HG03469 (cell line): ENCODE measurements around the gene SDSL.

Experiments
- ATAC-seq: cut with Tn5 transposase; IDR thresholded peaks from one replicate; pipeline ENCODE4 v1.9.1; 2021; ENCODE audit warnings: mild to moderate bottlenecking, moderate library complexity, moderate number of reproducible peaks; ENCODE audit not compliant: unreplicated experiment

SDSL gene, protein sequence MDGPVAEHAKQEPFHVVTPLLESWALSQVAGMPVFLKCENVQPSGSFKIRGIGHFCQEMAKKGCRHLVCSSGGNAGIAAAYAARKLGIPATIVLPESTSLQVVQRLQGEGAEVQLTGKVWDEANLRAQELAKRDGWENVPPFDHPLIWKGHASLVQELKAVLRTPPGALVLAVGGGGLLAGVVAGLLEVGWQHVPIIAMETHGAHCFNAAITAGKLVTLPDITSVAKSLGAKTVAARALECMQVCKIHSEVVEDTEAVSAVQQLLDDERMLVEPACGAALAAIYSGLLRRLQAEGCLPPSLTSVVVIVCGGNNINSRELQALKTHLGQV

DNA sequence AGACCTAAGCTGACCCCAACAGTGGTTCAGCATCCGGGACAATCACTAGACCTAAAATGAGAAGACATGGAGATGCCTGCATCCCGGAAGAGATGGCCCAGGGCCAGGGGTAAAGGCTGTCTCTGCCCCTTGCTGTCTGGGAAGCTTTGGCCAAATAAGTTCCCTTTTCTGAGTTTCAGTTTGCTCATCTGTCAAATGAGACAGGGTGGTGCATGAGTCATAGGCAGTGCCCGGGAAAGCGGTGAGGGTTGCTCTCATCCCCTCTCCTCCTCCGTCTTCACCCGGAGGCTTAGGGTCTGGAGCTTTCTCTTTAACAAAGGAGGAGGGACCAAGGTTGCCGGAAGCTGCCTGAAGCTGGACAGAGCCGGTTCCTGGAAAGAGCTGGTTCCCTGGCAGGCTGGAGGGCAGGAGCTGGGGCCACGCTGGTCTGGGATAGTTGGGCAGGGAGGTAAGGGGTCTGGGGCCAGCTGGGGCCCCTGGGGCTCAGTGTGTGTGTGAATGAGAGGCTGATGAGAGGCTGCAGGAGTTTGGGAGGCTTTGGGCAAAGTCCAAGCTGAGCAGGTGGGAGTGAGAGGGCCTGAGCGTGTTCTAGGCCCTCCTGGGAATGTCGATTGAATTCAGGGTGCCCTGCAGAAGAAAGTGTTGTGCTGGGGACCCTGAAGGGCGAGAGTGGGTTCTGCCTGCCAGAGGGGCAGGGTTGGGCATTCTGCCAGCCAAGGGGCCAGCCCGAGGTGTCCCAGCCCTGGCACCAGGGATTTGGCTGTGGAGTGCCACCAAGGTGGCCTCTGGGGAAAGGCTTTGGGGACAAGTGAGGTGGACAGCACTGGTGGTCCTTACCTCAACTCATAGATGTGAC is at the start of gene SDSL:
Gene SDSL, plus strand, starts transcription at position 351 of the 856 bp plus-strand sequence. CDS start 5,603 bp downstream, outside the sequence.
- peak; percentile 77 for ATAC-seq

DNA sequence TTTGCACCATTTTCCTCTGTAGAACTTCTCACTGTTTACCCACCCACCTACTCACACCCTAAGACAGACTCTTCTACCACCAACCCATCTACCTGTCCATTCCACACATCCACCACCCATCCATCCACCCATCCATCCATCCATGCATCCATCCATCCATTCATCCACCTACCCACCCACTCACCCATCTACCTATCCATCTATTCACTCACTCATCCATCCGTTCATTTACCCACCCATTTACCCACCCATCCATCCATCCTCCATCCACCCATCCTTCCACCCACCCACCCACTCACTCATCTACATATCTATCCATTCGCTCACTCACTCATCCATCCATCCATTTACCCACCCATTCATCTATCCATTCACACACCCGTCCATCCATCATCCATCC is 48.7 kb upstream of the SDSL start:
- ATAC-seq: no peak

DNA sequence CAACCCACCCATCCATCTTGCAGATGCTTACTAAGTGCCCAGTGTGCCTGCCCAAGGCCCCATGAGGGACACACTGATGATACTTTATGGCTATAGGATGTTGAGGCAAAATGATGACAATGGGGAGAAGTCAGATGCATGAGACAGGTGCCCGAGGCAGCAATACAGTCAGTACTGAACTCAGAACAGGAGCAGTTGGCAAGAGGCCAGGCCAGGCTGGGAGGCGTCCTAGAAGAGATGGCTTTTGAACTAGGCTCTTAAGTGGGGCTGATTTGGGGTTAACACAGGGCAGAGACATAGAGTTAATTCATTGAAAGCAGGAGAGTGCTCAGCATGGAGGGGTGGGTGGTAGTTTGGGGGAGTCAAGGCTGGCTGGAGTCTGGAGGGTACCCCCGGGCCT is 48.2 kb upstream of the SDSL start:
- no peak for ATAC-seq

DNA sequence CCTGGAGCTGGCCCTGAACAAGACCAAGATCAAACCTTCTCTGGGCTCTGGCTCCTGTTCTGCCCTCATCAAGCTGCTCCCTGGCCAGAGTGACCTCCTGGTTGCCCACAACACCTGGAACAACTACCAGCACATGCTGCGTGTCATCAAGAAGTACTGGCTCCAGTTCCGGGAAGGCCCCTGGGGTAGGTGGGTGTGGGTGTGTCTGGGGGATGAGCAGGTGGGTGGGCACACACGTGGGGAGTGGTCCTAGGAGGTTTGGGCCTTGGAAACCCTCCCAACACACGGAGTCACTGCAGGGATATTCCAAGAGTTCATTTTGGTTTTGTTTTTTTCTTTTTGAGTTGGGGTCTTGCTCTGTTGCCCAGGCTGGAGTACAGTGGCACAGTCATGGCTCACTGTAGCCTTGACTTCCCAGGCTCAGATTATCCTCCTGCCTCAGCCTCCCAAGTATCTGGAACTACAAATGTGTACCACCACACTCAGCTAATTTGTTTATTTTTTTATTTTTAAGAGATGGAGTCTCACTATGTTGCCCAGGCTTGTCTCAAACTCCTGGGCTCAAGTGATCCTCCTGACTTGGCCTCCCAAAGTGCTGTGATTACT is 47.3 kb upstream of the SDSL start:
- no peak for ATAC-seq

DNA sequence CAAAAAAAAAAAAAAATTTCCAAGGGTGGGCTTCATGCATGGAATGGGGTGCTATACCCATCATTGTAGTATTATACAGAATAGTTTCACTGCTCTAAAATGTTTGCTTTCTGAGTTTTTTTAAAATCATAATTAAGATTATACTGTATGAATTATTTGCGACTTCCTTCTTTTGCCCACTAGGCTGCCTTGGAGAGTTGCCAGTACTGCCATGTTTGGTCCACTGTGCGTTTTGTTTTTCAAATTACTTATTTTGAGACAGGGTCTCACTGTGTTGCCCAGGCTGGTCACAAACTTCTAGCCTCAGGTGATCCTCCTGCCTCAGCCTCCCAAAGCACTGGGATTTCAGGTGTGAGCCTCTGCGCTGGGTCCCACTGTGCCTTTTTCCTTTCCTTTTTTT is 43.9 kb upstream of the SDSL start:
- ATAC-seq: no peak

DNA sequence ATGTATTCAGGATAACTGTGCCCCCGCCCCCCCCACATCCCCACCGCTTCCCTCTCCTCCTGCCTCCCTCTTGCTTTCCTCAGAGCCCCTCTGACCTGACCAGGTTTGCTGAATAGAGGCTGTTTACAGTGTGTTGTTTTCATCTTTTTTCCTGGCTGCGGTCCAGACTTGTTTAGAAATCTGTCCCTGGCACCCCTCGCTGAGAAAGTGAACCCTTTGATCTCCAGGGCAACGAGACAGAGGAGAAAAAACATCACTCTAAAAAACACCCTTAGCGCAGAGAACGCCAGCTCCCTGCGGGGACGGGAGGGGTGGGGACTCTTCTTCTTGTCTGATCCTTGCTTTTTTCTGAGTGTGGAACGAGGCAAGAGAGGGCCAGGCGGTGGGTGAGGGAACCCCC is 41.0 kb upstream of the SDSL start:
- ATAC-seq: no peak

DNA sequence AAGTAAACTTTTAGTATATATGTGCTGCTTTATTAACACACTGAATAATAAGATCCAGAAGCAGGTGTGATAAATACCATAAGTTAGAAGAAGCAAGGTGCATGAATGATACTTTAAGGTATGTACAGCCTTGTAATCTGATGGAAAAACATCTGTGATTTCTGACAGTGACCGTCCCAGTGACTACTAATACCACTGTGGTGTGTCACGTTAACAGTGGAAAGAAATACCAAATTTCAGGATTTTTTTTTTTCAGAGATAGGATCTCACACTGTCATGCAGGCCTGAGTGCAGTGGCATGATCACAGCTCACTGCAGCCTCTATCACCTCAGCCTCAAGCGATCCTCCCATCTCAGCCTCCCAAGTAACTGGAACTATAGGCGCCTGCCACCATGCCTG is 40.0 kb upstream of the SDSL start:
- no peak for ATAC-seq

DNA sequence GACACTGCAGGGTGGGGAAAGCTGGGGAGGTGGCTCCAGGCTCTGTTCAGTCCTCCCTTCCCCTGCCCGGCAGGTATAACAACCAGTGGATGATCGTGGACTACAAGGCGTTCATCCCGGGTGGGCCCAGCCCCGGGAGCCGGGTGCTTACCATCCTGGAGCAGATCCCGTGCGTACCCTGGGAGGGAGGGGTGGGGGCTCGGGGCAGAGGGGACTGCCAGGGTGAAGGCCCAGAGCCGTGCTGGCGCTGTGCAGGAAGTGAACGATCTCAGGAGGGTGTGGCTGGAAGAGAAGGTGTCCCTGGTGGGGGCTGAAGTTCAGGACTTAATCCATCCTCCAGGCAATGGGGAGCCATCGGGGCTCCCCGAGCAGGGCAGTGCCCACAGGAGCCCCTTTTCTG is 37.4 kb upstream of the SDSL start:
- ATAC-seq: no peak

DNA sequence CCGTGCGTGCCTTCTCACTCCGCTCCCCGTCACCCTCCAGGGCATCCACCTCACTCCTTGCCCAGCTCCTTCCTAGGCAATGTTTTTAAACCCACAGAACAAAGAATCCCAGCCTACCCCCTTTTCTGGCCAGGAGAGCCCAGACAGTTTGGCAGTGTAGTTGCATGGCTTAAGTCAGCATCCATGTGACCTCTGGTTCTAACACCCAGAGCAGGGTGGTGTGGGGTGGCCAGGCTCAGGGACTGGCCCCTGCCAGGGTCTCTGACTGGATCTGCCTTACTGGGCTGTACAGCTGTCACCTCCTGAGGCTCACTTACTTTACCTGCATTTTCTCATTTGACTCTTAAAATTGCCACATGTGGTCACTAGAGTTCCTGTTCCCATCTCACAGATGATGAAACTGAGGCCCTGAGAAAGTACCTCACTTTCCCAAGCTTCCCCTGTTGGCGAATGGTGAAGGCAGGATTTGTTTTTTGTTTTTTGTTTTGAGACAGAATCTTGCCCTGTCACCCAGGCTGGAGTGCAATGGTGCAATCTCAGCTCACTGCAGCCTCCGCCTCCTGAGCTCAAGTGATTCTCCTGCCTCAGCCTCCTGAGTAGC is 36.8 kb upstream of the SDSL start:
- ATAC-seq: no peak

DNA sequence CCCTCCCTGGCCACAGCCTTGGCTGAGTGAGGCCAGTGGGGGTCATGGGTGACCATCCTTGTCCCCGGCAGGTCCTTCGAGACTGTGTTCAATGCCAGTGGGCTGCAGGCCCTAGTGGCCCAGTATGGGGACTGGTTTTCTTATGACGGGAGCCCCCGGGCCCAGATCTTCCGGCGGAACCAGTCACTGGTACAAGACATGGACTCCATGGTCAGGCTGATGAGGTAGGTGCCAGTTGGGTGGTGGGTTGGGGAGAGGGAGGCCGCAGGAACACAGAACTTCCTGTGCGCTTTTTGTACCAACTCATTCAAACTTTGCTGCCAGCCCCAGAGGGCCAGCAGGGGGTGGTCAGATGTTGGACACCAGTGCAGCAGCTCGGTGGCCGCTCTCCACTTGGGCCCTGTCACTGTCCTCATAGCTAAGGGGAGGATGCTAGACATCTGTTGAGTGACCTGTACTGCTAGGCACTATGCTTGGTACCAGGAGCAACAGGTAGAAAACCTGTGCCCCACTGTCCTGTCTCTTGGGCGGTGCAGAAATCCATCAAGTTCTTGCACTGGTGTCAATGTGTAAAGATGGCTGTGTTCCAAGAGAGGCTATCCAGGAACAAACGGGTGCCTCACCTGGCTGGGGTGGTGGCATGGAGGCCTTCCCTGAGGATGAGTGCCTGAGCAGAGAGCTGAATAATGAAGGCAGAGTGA is 35.2 kb upstream of the SDSL start:
- ATAC-seq: no peak

DNA sequence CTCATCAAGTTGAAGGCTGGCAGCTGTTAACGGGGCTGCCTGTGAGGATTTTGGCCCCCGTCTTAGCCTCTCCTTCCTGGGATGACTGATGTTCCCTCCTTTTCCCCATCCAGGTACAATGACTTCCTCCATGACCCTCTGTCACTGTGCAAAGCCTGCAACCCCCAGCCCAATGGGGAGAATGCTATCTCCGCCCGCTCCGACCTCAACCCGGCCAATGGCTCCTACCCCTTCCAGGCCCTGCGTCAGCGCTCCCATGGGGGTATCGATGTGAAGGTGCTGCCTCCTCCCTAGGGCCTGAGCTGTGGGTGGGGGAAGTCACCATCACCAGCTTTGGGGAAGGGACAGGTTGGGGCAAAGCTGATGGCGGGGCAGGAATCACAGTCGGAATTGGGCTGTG is 34.5 kb upstream of the SDSL start:
- ATAC-seq: no peak

DNA sequence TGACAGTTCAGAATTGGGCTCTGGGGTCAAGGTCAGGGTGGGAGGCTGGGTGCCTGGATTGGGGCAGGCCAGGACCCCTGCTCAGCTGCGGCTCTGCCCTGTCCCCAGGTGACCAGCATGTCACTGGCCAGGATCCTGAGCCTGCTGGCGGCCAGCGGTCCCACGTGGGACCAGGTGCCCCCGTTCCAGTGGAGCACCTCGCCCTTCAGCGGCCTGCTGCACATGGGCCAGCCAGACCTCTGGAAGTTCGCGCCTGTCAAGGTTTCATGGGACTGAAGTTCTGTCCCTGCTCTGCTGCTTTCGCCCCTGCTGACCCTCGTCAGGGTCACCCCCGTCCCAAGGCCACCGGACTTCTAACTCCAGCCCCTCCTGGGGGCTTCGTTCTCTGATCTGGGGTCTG is 33.8 kb upstream of the SDSL start:
- ATAC-seq: no peak

DNA sequence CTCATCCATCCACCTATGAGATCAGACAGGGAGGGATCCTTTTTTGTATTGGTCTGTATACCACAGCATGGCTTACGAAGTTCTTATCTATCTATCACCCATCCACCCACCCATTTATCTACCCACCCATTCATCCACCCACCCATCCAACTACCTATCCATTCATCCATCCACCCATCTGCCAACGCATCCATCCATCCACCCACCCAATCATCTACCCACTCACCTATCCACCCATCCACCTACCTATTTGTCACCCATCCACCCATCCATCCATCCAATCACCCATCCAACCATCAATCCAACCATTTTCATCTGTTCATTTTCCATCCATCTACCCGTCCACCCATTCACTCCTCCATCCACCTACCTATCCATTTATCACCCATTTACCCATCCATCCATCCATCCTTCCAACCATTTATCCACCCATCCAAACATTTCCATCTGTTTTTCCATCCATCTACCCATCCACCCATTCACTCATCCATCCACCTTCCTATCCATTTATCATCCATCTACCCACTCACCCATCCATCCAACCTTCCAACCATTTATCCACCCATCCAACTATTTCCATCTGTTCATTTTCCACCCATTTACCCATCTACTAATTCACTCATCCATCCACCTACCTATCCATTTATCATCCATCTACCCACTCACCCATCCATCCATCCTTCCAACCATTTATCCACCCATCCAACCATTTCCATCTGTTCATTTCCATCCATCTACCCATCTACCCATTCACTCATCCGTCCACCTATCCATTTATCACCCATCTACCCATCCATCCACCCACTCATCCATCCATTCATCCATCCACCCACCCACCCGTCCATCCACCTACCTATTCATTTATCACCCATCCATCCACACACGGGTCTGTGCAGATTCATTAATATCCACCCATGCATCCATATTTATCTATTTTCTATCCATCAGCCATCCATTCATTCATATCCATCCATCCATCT is 31.8 kb upstream of the SDSL start:
- no peak for ATAC-seq

DNA sequence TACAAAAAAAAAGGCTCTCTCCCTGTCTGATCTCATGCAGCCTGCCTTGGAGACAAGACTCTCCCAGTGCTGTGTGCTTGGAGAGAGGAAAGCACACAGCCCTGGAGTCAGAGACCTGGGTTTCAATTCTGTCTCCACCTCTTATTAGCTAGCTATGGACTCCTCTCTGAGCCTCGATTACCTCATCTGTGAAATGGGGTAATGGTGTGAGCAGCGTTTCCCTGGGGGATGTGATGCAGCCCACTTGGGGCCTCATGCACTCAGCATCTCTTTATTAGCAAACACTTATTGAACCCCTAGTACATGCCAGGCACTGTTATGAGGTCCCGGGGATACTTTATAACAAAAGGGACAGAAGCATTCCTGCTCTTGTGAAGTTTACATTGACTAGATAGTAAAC is 31.0 kb upstream of the SDSL start:
- ATAC-seq: no peak

DNA sequence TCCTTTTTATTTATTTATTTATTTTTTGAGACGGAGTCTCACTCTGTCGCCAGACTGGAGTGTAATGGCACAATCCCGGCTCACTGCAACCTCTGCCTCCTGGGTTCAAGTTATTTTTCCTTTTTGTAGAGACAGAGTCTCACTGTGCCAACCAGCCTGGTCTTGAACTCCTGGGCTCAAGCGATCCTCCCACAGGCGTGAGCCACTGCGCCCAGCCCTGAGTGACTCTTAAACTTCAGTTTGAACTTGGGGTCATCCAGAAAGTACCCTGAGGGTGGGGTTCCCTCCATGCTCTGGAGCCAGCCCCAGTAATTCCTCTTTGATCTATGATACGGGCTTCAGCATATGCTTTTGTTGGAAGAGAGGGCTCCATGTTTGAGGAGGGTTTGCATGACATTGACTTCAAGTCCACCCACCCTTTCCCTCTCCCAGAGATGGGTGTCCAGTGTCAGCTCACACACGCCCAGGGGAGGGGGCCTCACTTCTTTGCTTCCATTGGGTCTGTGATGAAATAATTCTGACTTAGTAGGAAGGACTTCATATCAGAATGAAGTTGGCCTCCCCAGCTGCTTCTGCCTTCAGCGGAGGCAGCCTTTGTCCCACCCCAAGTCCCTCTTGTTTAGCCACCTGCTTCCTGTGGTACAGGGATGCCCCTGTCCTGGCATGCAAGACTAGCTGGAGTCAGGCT is 30.4 kb upstream of the SDSL start:
- ATAC-seq: no peak

DNA sequence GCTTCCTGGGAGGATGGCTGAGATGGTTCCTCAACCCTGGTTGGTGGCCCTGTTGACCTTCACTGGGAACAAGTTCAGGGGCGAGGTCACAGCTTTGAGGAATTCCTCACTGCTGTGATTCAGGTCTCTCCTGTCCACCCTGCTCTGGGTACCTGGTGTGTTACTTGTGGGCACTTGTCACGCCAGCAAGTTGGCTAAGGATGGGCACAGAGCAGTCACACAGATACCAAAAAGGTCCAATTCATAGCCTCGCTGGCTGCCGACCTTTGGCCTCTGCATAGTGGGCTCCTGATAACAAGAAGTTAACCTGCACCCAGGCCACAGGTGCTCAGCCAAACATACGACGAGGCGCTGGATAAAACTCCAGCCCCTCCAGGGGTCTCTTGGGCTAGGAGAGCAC is 29.7 kb upstream of the SDSL start:
- no peak for ATAC-seq

DNA sequence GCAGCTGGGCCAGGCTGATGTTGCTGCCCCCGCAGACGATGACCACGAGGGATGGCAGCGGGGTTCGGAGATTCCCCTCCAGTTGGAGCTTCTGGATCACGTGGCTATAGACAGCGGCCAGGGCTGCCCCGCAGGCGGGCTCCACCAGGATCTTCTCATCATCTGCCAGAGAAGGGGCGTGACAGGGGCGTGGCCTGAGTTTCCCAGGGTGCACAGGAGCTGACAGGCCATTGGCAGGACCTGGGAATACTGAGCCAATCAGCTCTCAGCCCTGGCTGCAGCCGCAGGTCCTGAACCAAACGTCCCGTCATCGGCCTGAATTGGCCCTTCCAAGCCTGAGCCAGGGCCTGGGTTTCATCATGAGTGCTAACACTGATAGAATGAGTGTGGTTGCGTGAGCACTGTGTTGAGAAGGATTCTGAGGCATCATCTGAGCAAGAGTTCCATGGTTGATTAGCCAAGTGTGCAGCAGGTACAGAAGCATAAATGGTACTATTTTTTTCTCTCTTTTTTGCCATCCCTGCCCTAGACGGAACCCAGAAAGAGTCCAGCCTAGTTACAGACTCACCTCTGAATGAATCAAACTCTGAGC is 29.1 kb upstream of the SDSL start:
- no peak for ATAC-seq

DNA sequence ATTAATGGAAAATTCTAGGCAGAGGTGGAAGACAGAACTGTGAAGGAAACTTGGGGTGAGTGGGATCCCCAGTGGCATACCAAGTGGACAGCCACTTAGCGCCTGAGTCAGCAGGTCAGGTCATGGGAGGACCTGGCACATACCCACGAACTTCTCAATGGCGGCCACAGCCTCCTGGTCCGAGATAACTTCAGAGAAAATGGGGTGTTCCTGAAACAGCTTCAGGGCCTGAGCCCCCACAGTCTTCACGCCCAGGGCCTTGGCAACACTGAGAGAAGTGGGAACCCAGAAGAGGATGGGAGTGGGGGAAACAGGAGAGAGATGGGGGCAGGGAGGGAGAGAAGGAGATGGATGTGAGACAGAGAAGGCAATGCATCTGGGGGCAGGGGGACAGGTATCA is 28.4 kb upstream of the SDSL start:
- ATAC-seq: no peak

DNA sequence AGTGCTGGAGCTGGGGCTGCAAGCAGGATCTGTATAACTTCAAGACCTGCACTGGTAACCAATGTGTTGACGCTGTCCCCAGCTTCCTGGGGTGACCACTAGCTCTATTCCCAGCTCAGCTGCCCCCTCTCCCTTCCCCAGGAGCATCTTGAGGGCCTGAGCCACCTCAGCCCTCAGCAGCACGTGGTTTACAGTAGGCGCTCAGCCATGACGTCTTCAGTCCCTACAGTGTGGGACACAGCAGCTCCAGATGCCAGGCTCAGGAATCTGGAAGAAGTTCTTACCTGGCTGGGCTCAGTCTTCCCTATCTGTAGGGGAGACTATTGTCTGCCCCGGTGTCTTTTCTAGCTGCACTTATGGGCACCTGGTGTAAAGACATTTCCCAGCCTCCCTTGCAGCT is 27.1 kb upstream of the SDSL start:
- ATAC-seq: no peak
